A673 (cell line): ENCODE data around the gene ZC3H12D.

ENCODE experiments used
- CTCF ChIP-seq: fragments of 300-800, 200-600 bp; sonication (generic); conservative IDR thresholded peaks from 2 replicates; pipeline ENCODE4 v1.5.1; 2017; ENCODE audit warnings: low read depth, mild to moderate bottlenecking, antibody characterized with exemption, low read length, moderate library complexity, mixed read lengths
- EZH2 ChIP-seq: fragments of 200-600 bp; sonication (generic); IDR thresholded peaks from 2 replicates; pipeline ENCODE4 v1.6.1; 2017; ENCODE audit warnings: borderline replicate concordance, low read depth, mild to moderate bottlenecking, mixed read lengths, antibody characterized with exemption, low read length; ENCODE audit not compliant: poor library complexity, severe bottlenecking

GRCh38 chr6:149476789-149477455, 7.9 kb downstream of the ZC3H12D start:
- TF ChIP-seq CTCF (no peak), EZH2 (no peak)
